B cell (primary cell): ENCODE data around the gene SLC35D2. TPM values are rescaled to one million over a fixed set of nuclear protein-coding genes. Genes with fewer than 3 reads are reported as not detected.
A peak's percentile ranks its signal among the peaks of the same experiment; 100 is the strongest.
"Not testable (repeated sequence)": the region's sequence is repeated elsewhere in the genome, so short reads cannot be mapped to it uniquely, and the experiment has no call there.

ENCODE experiments used
- ATAC-seq: fragments of 200-7000 bp; cut with Tn5 transposase; one replicate; pipeline ENCODE4 v1.10.0; 2021; ENCODE audit warnings: low read depth, mild to moderate bottlenecking, moderate number of reproducible peaks, moderate library complexity
- CTCF ChIA-PET: fragments of 350-600 bp; sonication (Branson Sonifier 250); formaldehyde crosslinking; loops from one replicate; lab custom pipeline; 2021; ENCODE audit warnings: antibody characterized with exemption, inconsistent platforms; lab: Charles Lee
- POLR2A ChIA-PET: fragments of 350-600 bp; sonication (Branson Sonifier 250); formaldehyde crosslinking; loops from one replicate; lab custom pipeline; 2021; ENCODE audit warnings: antibody characterized with exemption; lab: Charles Lee
- DNase-seq: peaks from one replicate; pipeline ENCODE4 v3.0.0; 2013
- H2AFZ ChIP-seq: 2 replicates; pipeline ENCODE4 v1.6.1; 2012; ENCODE audit warnings: mild to moderate bottlenecking, low read depth, low read length; ENCODE audit not compliant: insufficient read depth, poor library complexity, severe bottlenecking
- H3K27ac ChIP-seq, 2 donors: 1 replicate in 1 of 2; 2 replicates in 1 of 2; pipeline ENCODE4 v1.5.1; 2012 to 2013; ENCODE audit warnings: low read length in 2 of 2, mild to moderate bottlenecking in 2 of 2, moderate library complexity in 1 of 2
- H3K27me3 ChIP-seq, 4 experiments: fragments of 200-600 bp in 1 of 4; sonication (generic) in 1 of 4; replicated peaks in 1 of 4; 1 replicate in 2 of 4; 2 replicates in 2 of 4; pipeline versions ENCODE4 v1.6.1 to v1.7.0; 2013 to 2016; ENCODE audit warnings: low read length in 3 of 4, mild to moderate bottlenecking in 2 of 4, mixed read lengths in 1 of 4, moderate library complexity in 1 of 4; ENCODE audit not compliant: insufficient read depth in 4 of 4, control insufficient read depth in 3 of 4; ENCODE audit errors: control extremely low read depth in 1 of 4
- H3K36me3 ChIP-seq, 2 experiments: replicated peaks in 1 of 2; 1 replicate in 1 of 2; 2 replicates in 1 of 2; pipeline versions ENCODE4 v1.6.1 to v1.7.1; 2013; ENCODE audit warnings: low read length in 1 of 2; ENCODE audit not compliant: insufficient read depth in 2 of 2, control insufficient read depth in 1 of 2; ENCODE audit errors: control extremely low read depth in 1 of 2, extremely low read depth in 1 of 2
- H3K4me1 ChIP-seq, 2 donors: fragments of 200-600 bp in 1 of 2; sonication (generic) in 1 of 2; 1 replicate in 1 of 2; 2 replicates in 1 of 2; pipeline versions ENCODE4 v1.5.1 to v1.6.1; 2013 to 2017; ENCODE audit warnings: low read length in 2 of 2; ENCODE audit not compliant: control insufficient read depth in 2 of 2, insufficient read depth in 2 of 2
- H3K4me2 ChIP-seq: replicated peaks from 2 replicates; pipeline ENCODE3; 2012; ENCODE audit warnings: mild to moderate bottlenecking, low read depth, low read length; ENCODE audit not compliant: poor library complexity, severe bottlenecking
- H3K4me3 ChIP-seq, 5 experiments: fragments of 200-600 bp in 1 of 5; sonication (generic) in 1 of 5; 1 replicate in 3 of 5; 2 replicates in 2 of 5; pipeline versions ENCODE4 v1.5.1 to v1.7.0; 2011 to 2016; ENCODE audit warnings: low read length in 4 of 5, mild to moderate bottlenecking in 4 of 5, low read depth in 2 of 5, control low read depth in 1 of 5, moderate library complexity in 1 of 5; ENCODE audit not compliant: insufficient read depth in 1 of 5; ENCODE audit errors: control extremely low read depth in 1 of 5, extremely low read depth in 1 of 5
- H3K79me2 ChIP-seq: fragments of 200-600 bp; sonication (generic); one replicate; pipeline ENCODE4 v1.6.0; 2016; ENCODE audit warnings: low read length; ENCODE audit not compliant: control insufficient read depth, insufficient read depth
- H3K9ac ChIP-seq: fragments of 200-600 bp; sonication (generic); 2 replicates; pipeline ENCODE4 v1.6.1; 2017; ENCODE audit warnings: mild to moderate bottlenecking, low read length, moderate library complexity
- H3K9me3 ChIP-seq, 3 donors: one replicate each; pipeline versions ENCODE4 v1.6.1 to v1.7.1; 2013; ENCODE audit warnings: low read length in 2 of 3; ENCODE audit not compliant: control insufficient read depth in 2 of 3, insufficient read depth in 1 of 3; ENCODE audit errors: control extremely low read depth in 1 of 3
- H4K20me1 ChIP-seq: 2 replicates; pipeline ENCODE4 v1.6.0; 2012; ENCODE audit warnings: mild to moderate bottlenecking, low read length; ENCODE audit not compliant: insufficient read depth, control insufficient read depth, poor library complexity, severe bottlenecking
- H3K27ac Mint-ChIP-seq: one replicate; pipeline ENCODE4 v1.8.0; 2021; ENCODE audit warnings: mixed read lengths
- H3K27me3 Mint-ChIP-seq: one replicate; pipeline ENCODE4 v1.8.0; 2021; ENCODE audit warnings: mixed read lengths
- H3K4me1 Mint-ChIP-seq: one replicate; pipeline ENCODE4 v1.8.0; 2021; ENCODE audit warnings: mixed read lengths
- H3K4me3 Mint-ChIP-seq: one replicate; pipeline ENCODE4 v1.8.0; 2021; ENCODE audit warnings: mixed read lengths
- H3K9me3 Mint-ChIP-seq: one replicate; pipeline ENCODE4 v1.8.0; 2022; ENCODE audit warnings: mixed read lengths; ENCODE audit not compliant: insufficient read depth
- EZH2 ChIP-seq: IDR thresholded peaks from 2 replicates; pipeline ENCODE4 v1.6.1; 2012; ENCODE audit warnings: borderline replicate concordance, low read depth, mild to moderate bottlenecking, moderate library complexity, low read length; ENCODE audit not compliant: insufficient read depth, poor library complexity, severe bottlenecking
- WGBS: methylation state at CpG from one replicate; pipeline ENCODE4 v1.1.5; 2013; ENCODE audit warnings: missing lambda C conversion rate; ENCODE audit not compliant: insufficient coverage; 5-methylcytosine and 5-hydroxymethylcytosine counted together
- intact Hi-C: fragments of 100-400 bp; cut with micrococcal nuclease; formaldehyde crosslinking; loops from one replicate; pipeline ENCODE4 v1.10.0; 2022
- polyA plus RNA-seq: library from polyadenylated mRNA; depleted of rRNA; stranded (reverse); fragments of >200 nt; gene quantifications from 2 replicates; pipeline ENCODE4 v1.2.3, GENCODE V29; 2012
- total RNA-seq, 2 donors: library from RNA; stranded (reverse); fragments of 120-200 nt in 1 of 2; gene quantifications; 1 replicate in 1 of 2; 2 replicates in 1 of 2; pipeline versions ENCODE4 v1.2.3 to v1.2.4, GENCODE V29; 2013 to 2022
- TF ChIP-seq, protein P1 (sequence below): fragments of 200-600 bp; IDR thresholded peaks from one replicate; pipeline ENCODE4 v1.8.0; 2022; ENCODE audit warnings: antibody characterized with exemption, mild to moderate bottlenecking

Gene SLC35D2
- total and polyA plus RNA-seq, 2 donors (not counting 1 experiment from before 2014, with no cell fraction given): 5.1 to 13.6 TPM

DNA sequence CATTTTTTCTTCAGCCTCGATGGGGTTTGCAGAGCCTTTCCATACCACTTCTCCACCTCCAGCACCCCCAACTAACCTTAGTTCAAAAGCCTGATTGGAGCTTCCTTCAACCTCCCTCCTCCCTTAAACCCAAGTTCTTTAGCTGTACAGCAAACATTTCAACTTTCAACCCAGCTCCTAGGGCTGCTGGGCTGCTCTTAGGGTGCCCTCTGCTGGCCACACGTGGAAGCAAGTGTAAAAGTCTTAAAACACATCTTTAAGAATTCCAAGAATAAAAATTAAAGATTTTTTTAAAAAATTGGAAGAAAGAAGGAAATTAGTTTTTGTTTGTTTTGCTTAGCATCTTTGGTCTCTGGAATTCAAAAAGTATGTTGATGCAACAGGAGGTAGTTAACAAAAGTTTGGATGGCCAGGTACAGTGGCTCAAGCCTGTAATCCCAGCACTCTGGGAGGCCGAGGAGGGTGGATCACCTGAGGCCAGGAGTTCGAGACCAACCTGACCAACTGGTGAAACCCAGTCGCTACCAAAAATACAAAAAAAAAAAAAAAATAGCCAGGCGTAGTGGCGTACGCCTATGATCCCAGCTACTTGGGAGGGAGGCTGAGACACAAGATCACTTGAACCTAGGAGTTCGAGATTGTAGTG lies 66.1 kb downstream of the SLC35D2 start:
- no peaks in the 10 kb centered on the region for H4K20me1 ChIP-seq
- DNase-seq (peak; percentile 58), ATAC-seq (peak; percentile 47)
- Mint-ChIP-seq H3K4me3 (no peak overlapping the region), H3K9me3 (peaks cover 7% of the 10 kb centered on the region), H3K4me1 (no peaks in the 10 kb centered on the region), H3K27ac (no peak overlapping the region), H3K27me3 (peaks cover 4% of the 10 kb centered on the region)
- H3K9ac ChIP-seq: no peak overlapping the region
- WGBS: 58% methylated on average over 1 of the region's 9 CpGs
- no peaks in the 10 kb centered on the region for H3K79me2 ChIP-seq
- intact Hi-C loops: loop anchor here (5.0 kb wide), 1 partner anchor 590 kb away; no protein-coding TSS in a partner anchor
- H2AFZ ChIP-seq: no peak overlapping the region
- no peak overlapping the region for H3K27ac ChIP-seq
- ChIA-PET CTCF (interaction anchor here (0.5 to 3.2 kb wide), 17 partner anchors 8 to 1636 kb away, joined by 3 to 20 read pairs (median 4); no protein-coding TSS in a partner anchor), POLR2A (interaction anchor here (0.6 kb wide), 1 partner anchor 1165 kb away, joined by 12 read pairs; no protein-coding TSS in a partner anchor)
- H3K4me3 ChIP-seq: no peak overlapping the region
- H3K4me1 ChIP-seq: no peaks in the 10 kb centered on the region
- H3K36me3 ChIP-seq: no peaks in the 10 kb centered on the region
- TF ChIP-seq, protein P1, sequence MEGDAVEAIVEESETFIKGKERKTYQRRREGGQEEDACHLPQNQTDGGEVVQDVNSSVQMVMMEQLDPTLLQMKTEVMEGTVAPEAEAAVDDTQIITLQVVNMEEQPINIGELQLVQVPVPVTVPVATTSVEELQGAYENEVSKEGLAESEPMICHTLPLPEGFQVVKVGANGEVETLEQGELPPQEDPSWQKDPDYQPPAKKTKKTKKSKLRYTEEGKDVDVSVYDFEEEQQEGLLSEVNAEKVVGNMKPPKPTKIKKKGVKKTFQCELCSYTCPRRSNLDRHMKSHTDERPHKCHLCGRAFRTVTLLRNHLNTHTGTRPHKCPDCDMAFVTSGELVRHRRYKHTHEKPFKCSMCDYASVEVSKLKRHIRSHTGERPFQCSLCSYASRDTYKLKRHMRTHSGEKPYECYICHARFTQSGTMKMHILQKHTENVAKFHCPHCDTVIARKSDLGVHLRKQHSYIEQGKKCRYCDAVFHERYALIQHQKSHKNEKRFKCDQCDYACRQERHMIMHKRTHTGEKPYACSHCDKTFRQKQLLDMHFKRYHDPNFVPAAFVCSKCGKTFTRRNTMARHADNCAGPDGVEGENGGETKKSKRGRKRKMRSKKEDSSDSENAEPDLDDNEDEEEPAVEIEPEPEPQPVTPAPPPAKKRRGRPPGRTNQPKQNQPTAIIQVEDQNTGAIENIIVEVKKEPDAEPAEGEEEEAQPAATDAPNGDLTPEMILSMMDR: peak; percentile 83
- no peak for TF ChIP-seq EZH2
- peaks cover 0 to 17% (median 9%) of the 10 kb centered on the region in 3 donors for H3K9me3 ChIP-seq
- no peak overlapping the region for H3K4me2 ChIP-seq
- peaks cover 0 to 10% (median 1%) of the 10 kb centered on the region in 4 experiments for H3K27me3 ChIP-seq

DNA sequence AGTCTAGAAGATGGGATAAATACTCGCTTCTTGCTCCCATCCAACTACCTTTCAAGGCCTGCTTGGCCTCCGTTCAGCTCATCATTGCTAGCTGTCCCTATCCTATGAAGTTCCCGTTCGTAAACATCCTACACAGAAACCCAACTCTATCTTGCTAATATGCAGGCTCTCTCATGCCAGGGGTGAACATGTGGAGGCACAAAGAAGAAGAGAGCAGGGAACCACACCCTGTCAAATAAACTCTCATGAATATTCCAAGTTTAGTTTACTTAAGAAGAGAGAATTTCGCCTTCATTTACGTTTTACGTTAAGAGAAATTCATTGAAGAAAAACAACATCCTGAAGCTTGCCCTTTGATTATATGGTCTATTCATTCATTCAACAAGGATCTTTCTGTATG lies 73.7 kb downstream of the SLC35D2 start:
- ATAC-seq (no peak), DNase-seq (no peak)
- Histone ChIP-seq H3K4me2 (no peak overlapping the region), H3K4me3 (no peak overlapping the region), H4K20me1 (no peaks in the 10 kb centered on the region), H3K9ac (no peak overlapping the region), H3K27me3 (peaks cover 0 to 10% (median 1%) of the 10 kb centered on the region in 4 experiments), H3K27ac (no peak overlapping the region), H3K79me2 (no peaks in the 10 kb centered on the region), H3K9me3 (peaks cover 0 to 20% (median 14%) of the 10 kb centered on the region in 3 donors), H2AFZ (no peak overlapping the region), H3K4me1 (no peaks in the 10 kb centered on the region), H3K36me3 (no peaks in the 10 kb centered on the region)
- H3K4me1 Mint-ChIP-seq: no peaks in the 10 kb centered on the region
- ChIA-PET CTCF (interaction anchor here (1.1 kb wide), 1 partner anchor 9 kb away, joined by 5 read pairs; no protein-coding TSS in a partner anchor), POLR2A (no interaction called here)
- peaks cover 9% of the 10 kb centered on the region for H3K9me3 Mint-ChIP-seq
- no peak overlapping the region for H3K4me3 Mint-ChIP-seq
- WGBS: 100% methylated on average over 3 of the region's 7 CpGs
- H3K27me3 Mint-ChIP-seq: peaks cover 16% of the 10 kb centered on the region
- no peak overlapping the region for H3K27ac Mint-ChIP-seq
- TF ChIP-seq, protein P1: no peak
- no peak for TF ChIP-seq EZH2
- intact Hi-C loops: no loop called here

DNA sequence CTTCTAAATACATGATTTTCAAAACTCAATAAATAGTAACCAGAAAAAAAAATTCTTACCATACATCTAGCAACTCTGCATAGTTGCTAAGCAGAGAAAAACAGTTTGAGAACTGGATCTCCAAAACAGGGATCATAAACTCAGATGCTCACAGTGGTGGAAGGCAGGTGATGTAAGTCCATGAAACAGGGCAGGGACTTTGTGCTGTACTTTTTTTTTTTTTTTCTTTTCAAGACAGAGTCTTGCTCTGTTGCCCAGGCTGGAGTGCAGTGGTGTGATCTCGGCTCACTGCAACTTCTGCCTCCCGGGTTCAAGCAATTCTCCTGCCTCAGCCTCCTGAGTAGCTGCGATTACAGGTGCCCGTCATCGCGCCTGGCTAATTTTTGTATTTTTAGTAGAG lies 76.6 kb downstream of the SLC35D2 start:
- H3K27me3 ChIP-seq, H3K4me3 Mint-ChIP-seq, DNase-seq, CTCF ChIA-PET, H4K20me1 ChIP-seq, intact Hi-C loops, POLR2A ChIA-PET, H3K4me1 Mint-ChIP-seq, H3K4me2 ChIP-seq, H3K9me3 Mint-ChIP-seq, H2AFZ ChIP-seq, ATAC-seq, H3K9ac ChIP-seq, H3K27ac ChIP-seq, H3K4me1 ChIP-seq, H3K27ac Mint-ChIP-seq, H3K36me3 ChIP-seq, H3K4me3 ChIP-seq, H3K79me2 ChIP-seq: not testable (repeated sequence)
- 100% methylated on average over 4 of the region's 6 CpGs for WGBS
- peaks cover 0 to 10% (median 0%) of the 10 kb centered on the region in 3 donors for H3K9me3 ChIP-seq
- H3K27me3 Mint-ChIP-seq: peaks cover 16% of the 10 kb centered on the region
